Lower leg skin (tissue), 3 donors: ENCODE measurements around the gene UBASH3B.

Experiments
- POLR2A ChIP-seq, 2 donors: fragments of 450-650 bp; IDR thresholded peaks; one replicate each; pipeline ENCODE4 v1.6.1; 2016 to 2017; ENCODE audit warnings: antibody characterized with exemption in 2 of 2, mild to moderate bottlenecking in 1 of 2, moderate library complexity in 1 of 2
- TF ChIP-seq, protein P1 (sequence below), 3 donors: fragments of 450-650 bp; IDR thresholded peaks; one replicate each; pipeline ENCODE4 v1.5.1; 2016; ENCODE audit warnings: antibody characterized with exemption in 3 of 3, mild to moderate bottlenecking in 3 of 3, moderate library complexity in 2 of 3

DNA sequence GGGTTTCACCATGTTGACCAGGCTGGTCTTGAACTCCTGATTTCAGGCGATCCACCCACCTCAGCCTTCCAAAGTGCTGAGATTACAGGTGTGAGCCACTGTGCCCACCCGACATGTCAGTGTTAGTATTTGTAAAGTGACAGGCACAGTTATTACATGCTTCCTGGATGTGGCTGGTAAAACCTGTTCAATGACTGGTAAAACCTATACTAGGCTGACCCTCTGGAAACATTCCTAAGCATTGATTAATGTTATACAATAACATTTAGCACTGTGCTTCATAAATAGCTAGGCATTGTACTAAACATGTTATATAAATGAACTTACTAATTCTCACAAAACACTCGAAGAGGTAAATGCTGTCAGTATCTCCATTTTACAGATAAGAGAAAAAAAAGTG, 206.1 kb downstream of the UBASH3B start:
- TF ChIP-seq, protein P1, sequence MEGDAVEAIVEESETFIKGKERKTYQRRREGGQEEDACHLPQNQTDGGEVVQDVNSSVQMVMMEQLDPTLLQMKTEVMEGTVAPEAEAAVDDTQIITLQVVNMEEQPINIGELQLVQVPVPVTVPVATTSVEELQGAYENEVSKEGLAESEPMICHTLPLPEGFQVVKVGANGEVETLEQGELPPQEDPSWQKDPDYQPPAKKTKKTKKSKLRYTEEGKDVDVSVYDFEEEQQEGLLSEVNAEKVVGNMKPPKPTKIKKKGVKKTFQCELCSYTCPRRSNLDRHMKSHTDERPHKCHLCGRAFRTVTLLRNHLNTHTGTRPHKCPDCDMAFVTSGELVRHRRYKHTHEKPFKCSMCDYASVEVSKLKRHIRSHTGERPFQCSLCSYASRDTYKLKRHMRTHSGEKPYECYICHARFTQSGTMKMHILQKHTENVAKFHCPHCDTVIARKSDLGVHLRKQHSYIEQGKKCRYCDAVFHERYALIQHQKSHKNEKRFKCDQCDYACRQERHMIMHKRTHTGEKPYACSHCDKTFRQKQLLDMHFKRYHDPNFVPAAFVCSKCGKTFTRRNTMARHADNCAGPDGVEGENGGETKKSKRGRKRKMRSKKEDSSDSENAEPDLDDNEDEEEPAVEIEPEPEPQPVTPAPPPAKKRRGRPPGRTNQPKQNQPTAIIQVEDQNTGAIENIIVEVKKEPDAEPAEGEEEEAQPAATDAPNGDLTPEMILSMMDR (IDR thresholded peaks at IDR 0.05), result no peak
- TF ChIP-seq POLR2A (IDR thresholded peaks at IDR 0.05), result no peak
